ENCODE measurements around the gene USP5. TPM values are rescaled to one million over a fixed set of nuclear protein-coding genes. Genes with fewer than 3 reads are reported as not detected.

USP5 gene
- total RNA-seq, 1 donor from 2014 or later, result 36.6 TPM

- TF ChIP-seq POLR2AphosphoS5 (IDR thresholded peaks at IDR 0.05; ENCODE audit: insufficient read depth in 1 of 2, low read depth in 1 of 2) (no peak), POLR2A (IDR thresholded peaks at IDR 0.05) (no peak), CTCF (IDR thresholded peaks at IDR 0.05) (no peak)
- Histone ChIP-seq H3K9me3 (no peaks in the 10 kb centered on the region), H3K4me3 (no peak overlapping the region), H3K27me3 (no peaks in the 10 kb centered on the region), H3K27ac (no peak overlapping the region), H3K4me1 (peaks cover 19% of the 10 kb centered on the region), H3K36me3 (no peaks in the 10 kb centered on the region)
- DNase-seq (ENCODE audit: extremely low spot score in 2 of 2), result no peak
- intact Hi-C loops (cut with DNase I), result no loop called here
Measured at GRCh38 chr12:6819106-6820030, 32.6 kb upstream of the USP5 start.

- Histone ChIP-seq H3K27ac (no peak overlapping the region), H3K4me3 (no peak overlapping the region), H3K27me3 (no peaks in the 10 kb centered on the region), H3K9me3 (no peaks in the 10 kb centered on the region), H3K36me3 (no peaks in the 10 kb centered on the region), H3K4me1 (peaks cover 24% of the 10 kb centered on the region)
- TF ChIP-seq CTCF (IDR thresholded peaks at IDR 0.05) (no peak), POLR2A (IDR thresholded peaks at IDR 0.05) (no peak), POLR2AphosphoS5 (IDR thresholded peaks at IDR 0.05; ENCODE audit: insufficient read depth in 1 of 2, low read depth in 1 of 2) (no peak)
- intact Hi-C loops (cut with DNase I), result no loop called here
- no peak for DNase-seq (ENCODE audit: extremely low spot score in 2 of 2)
Measured at GRCh38 chr12:6820166-6820565, 31.8 kb upstream of the USP5 start.

GRCh38 chr12:6821591-6822425, 30.1 kb upstream of the USP5 start, which contains the start of gene GPR162:
TSS of gene GPR162 (plus strand) at chr12:6821821. CDS start at chr12:6823899, 2,078 bp downstream.
- TF ChIP-seq POLR2AphosphoS5 (IDR thresholded peaks at IDR 0.05; ENCODE audit: insufficient read depth in 1 of 2, low read depth in 1 of 2) (no peak), POLR2A (IDR thresholded peaks at IDR 0.05) (no peak), CTCF (IDR thresholded peaks at IDR 0.05) (no peak)
- Histone ChIP-seq H3K27ac (peak within 1 kb of the TSS; percentile 28), H3K36me3 (no peaks in the 10 kb centered on the region), H3K9me3 (no peaks in the 10 kb centered on the region), H3K27me3 (no peaks in the 10 kb centered on the region), H3K4me3 (peak within 1 kb of the TSS; percentile 36 to 43), H3K4me1 (peaks cover 35% of the 10 kb centered on the region)
- intact Hi-C loops (cut with DNase I), result no loop called here
- no peak for DNase-seq (ENCODE audit: extremely low spot score in 2 of 2)

GRCh38 chr12:6822426-6823135, 29.4 kb upstream of the USP5 start:
- Histone ChIP-seq H3K4me3 (peak overlapping the region in 1 of 2 donors; percentile 36), H3K27me3 (no peaks in the 10 kb centered on the region), H3K9me3 (no peaks in the 10 kb centered on the region), H3K36me3 (no peaks in the 10 kb centered on the region), H3K27ac (no peak overlapping the region), H3K4me1 (peaks cover 43% of the 10 kb centered on the region)
- no peak for DNase-seq (ENCODE audit: extremely low spot score in 2 of 2)
- intact Hi-C loops (cut with DNase I), result no loop called here
- TF ChIP-seq CTCF (IDR thresholded peaks at IDR 0.05) (no peak), POLR2A (IDR thresholded peaks at IDR 0.05) (no peak), POLR2AphosphoS5 (IDR thresholded peaks at IDR 0.05; ENCODE audit: insufficient read depth in 1 of 2, low read depth in 1 of 2) (no peak)

All from vagina (tissue), 2 donors.